DND-41 (cell line): ENCODE data around the gene TP73.

Experiments
- ATAC-seq: fragments of 200-7000 bp; cut with Tn5 transposase; 3 replicates; pipeline ENCODE4 v1.9.1; 2021; ENCODE audit warnings: low read depth; ENCODE audit not compliant: insufficient read depth
- DNase-seq: peaks from one replicate; pipeline ENCODE4 v3.0.0-alpha.2; 2020
- H2AFZ ChIP-seq: 2 replicates; pipeline ENCODE4 v1.6.0; 2012; ENCODE audit warnings: low read depth, low read length
- H3K27ac ChIP-seq: 2 replicates; pipeline ENCODE4 v1.5.1; 2012; ENCODE audit warnings: low read length, inconsistent platforms
- H3K27me3 ChIP-seq: fragments of 200-600 bp; sonication (generic); 2 replicates; pipeline ENCODE4 v1.6.0; 2012; ENCODE audit warnings: low read length, mild to moderate bottlenecking, inconsistent platforms; ENCODE audit not compliant: insufficient read depth, poor library complexity
- H3K36me3 ChIP-seq: 2 replicates; pipeline ENCODE4 v1.5.1; 2012; ENCODE audit warnings: low read length, inconsistent platforms; ENCODE audit not compliant: insufficient read depth
- H3K4me1 ChIP-seq: 2 replicates; pipeline ENCODE4 v1.5.1; 2012; ENCODE audit warnings: mild to moderate bottlenecking, low read length; ENCODE audit not compliant: insufficient read depth
- H3K4me2 ChIP-seq: 2 replicates; pipeline ENCODE4 v1.6.0; 2012; ENCODE audit warnings: mild to moderate bottlenecking, moderate library complexity, low read length, inconsistent platforms; ENCODE audit not compliant: insufficient read depth
- H3K4me3 ChIP-seq, 2 experiments: fragments of 200-600 bp in 1 of 2; shearing (Covaris generic) in 1 of 2; 2 replicates each; pipeline ENCODE4 v1.5.1; 2012 to 2016; ENCODE audit warnings: inconsistent platforms in 2 of 2, low read length in 2 of 2, mild to moderate bottlenecking in 2 of 2, low read depth in 1 of 2, moderate library complexity in 1 of 2
- H3K79me2 ChIP-seq: 2 replicates; pipeline ENCODE4 v1.6.0; 2012; ENCODE audit warnings: low read length, inconsistent platforms; ENCODE audit not compliant: insufficient read depth
- H3K9ac ChIP-seq: 2 replicates; pipeline ENCODE4 v1.6.0; 2012; ENCODE audit warnings: low read depth, mild to moderate bottlenecking, inconsistent platforms, low read length, moderate library complexity
- H3K9me3 ChIP-seq: 2 replicates; pipeline ENCODE4 v1.5.1; 2012; ENCODE audit warnings: low read length, moderate library complexity, mild to moderate bottlenecking, inconsistent platforms; ENCODE audit not compliant: insufficient read depth, severe bottlenecking
- H4K20me1 ChIP-seq: 2 replicates; pipeline ENCODE4 v1.6.0; 2012; ENCODE audit warnings: low read length; ENCODE audit not compliant: insufficient read depth
- EZH2 ChIP-seq: IDR thresholded peaks from 3 replicates; pipeline ENCODE4 v1.6.1; 2012; ENCODE audit warnings: borderline replicate concordance, low read depth, mild to moderate bottlenecking, moderate library complexity, low read length, inconsistent platforms; ENCODE audit not compliant: severe bottlenecking
- TF ChIP-seq, protein P1 (sequence below): IDR thresholded peaks from 2 replicates; pipeline ENCODE4 v1.5.1; 2012; ENCODE audit warnings: borderline replicate concordance, low read length, moderate library complexity, mild to moderate bottlenecking; ENCODE audit not compliant: poor library complexity, severe bottlenecking; ENCODE audit errors: extremely low read depth

The TP73 gene

GRCh38 chr1:3776231-3776961 lies 124.1 kb downstream of the TP73 start:
- no peaks in the 10 kb centered on the region for H3K9me3 ChIP-seq
- H3K79me2 ChIP-seq = no peaks in the 10 kb centered on the region
- no peak for ATAC-seq
- no peak overlapping the region for H2AFZ ChIP-seq
- H3K4me3 ChIP-seq = no peak overlapping the region
- H3K36me3 ChIP-seq = peaks cover 25% of the 10 kb centered on the region
- no peak for DNase-seq
- H3K27me3 ChIP-seq = no peaks in the 10 kb centered on the region
- H3K9ac ChIP-seq = no peak overlapping the region
- H3K4me1 ChIP-seq = no peaks in the 10 kb centered on the region
- no peak overlapping the region for H3K4me2 ChIP-seq
- peaks cover 24% of the 10 kb centered on the region for H4K20me1 ChIP-seq
- no peak for TF ChIP-seq EZH2
- TF ChIP-seq, protein P1, sequence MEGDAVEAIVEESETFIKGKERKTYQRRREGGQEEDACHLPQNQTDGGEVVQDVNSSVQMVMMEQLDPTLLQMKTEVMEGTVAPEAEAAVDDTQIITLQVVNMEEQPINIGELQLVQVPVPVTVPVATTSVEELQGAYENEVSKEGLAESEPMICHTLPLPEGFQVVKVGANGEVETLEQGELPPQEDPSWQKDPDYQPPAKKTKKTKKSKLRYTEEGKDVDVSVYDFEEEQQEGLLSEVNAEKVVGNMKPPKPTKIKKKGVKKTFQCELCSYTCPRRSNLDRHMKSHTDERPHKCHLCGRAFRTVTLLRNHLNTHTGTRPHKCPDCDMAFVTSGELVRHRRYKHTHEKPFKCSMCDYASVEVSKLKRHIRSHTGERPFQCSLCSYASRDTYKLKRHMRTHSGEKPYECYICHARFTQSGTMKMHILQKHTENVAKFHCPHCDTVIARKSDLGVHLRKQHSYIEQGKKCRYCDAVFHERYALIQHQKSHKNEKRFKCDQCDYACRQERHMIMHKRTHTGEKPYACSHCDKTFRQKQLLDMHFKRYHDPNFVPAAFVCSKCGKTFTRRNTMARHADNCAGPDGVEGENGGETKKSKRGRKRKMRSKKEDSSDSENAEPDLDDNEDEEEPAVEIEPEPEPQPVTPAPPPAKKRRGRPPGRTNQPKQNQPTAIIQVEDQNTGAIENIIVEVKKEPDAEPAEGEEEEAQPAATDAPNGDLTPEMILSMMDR = no peak
- H3K27ac ChIP-seq = no peak overlapping the region

- H3K4me1 ChIP-seq = no peaks in the 10 kb centered on the region
- DNase-seq (no peak), ATAC-seq (no peak)
- H3K9ac ChIP-seq = no peak overlapping the region
- H3K27me3 ChIP-seq = no peaks in the 10 kb centered on the region
- peaks cover 24% of the 10 kb centered on the region for H4K20me1 ChIP-seq
- H3K79me2 ChIP-seq = no peaks in the 10 kb centered on the region
- no peaks in the 10 kb centered on the region for H3K9me3 ChIP-seq
- H2AFZ ChIP-seq = no peak overlapping the region
- TF ChIP-seq, protein P1 = no peak
- no peak for TF ChIP-seq EZH2
- peaks cover 32% of the 10 kb centered on the region for H3K36me3 ChIP-seq
- no peak overlapping the region for H3K4me2 ChIP-seq
- no peak overlapping the region for H3K4me3 ChIP-seq
- H3K27ac ChIP-seq = no peak overlapping the region
Measured at GRCh38 chr1:3777078-3777547, 124.8 kb downstream of the TP73 start.

GRCh38 chr1:3777647-3778589 lies 125.6 kb downstream of the TP73 start:
- ATAC-seq = no peak
- Histone ChIP-seq H3K27ac (no peak overlapping the region), H3K4me2 (no peak overlapping the region), H3K36me3 (peaks cover 40% of the 10 kb centered on the region), H3K79me2 (no peaks in the 10 kb centered on the region), H2AFZ (no peak overlapping the region), H3K4me3 (no peak overlapping the region), H4K20me1 (peaks cover 24% of the 10 kb centered on the region), H3K9me3 (no peaks in the 10 kb centered on the region), H3K27me3 (no peaks in the 10 kb centered on the region), H3K4me1 (no peaks in the 10 kb centered on the region), H3K9ac (no peak overlapping the region)
- DNase-seq = no peak
- TF ChIP-seq EZH2 = no peak
- TF ChIP-seq, protein P1 = no peak
